WTC11 (cell line): ENCODE results near the gene LECT2. TPM values are rescaled to one million over a fixed set of nuclear protein-coding genes. Genes with fewer than 3 reads are reported as not detected.

Source experiments
- ATAC-seq: fragments of 200-7000 bp; cut with Tn5 transposase; 2 replicates; pipeline ENCODE4 v1.10.0; 2021; ENCODE audit warnings: mild to moderate bottlenecking, moderate library complexity
- CTCF ChIA-PET: fragments of 300-600 bp; sonication (Branson Sonifier 250); formaldehyde crosslinking; loops from one replicate; lab custom pipeline; 2021; ENCODE audit warnings: antibody characterized with exemption; lab: Charles Lee
- POLR2A ChIA-PET: fragments of 350-600 bp; sonication (Branson Sonifier 250); formaldehyde crosslinking; loops from one replicate; lab custom pipeline; 2021; ENCODE audit warnings: antibody characterized with exemption; lab: Charles Lee
- DNase-seq: peaks from one replicate; pipeline ENCODE4 v3.0.0; 2021; ENCODE audit warnings: low spot score
- H3K27ac Mint-ChIP-seq: 2 replicates; pipeline ENCODE4 v1.8.0; 2021; ENCODE audit warnings: mixed read lengths
- H3K27me3 Mint-ChIP-seq: 2 replicates; pipeline ENCODE4 v1.8.0; 2021; ENCODE audit warnings: low read depth, mild to moderate bottlenecking, moderate library complexity, mixed read lengths
- H3K36me3 Mint-ChIP-seq: 2 replicates; pipeline ENCODE4 v1.8.0; 2021; ENCODE audit warnings: mixed read lengths
- H3K4me1 Mint-ChIP-seq: 2 replicates; pipeline ENCODE4 v1.8.0; 2022; ENCODE audit warnings: mixed read lengths
- H3K4me3 Mint-ChIP-seq: 2 replicates; pipeline ENCODE4 v1.8.0; 2021; ENCODE audit warnings: mild to moderate bottlenecking, moderate library complexity, mixed read lengths
- H3K9me3 Mint-ChIP-seq: 2 replicates; pipeline ENCODE4 v1.8.0; 2021; ENCODE audit warnings: mixed read lengths
- ATF1 ChIP-seq: sonication (generic); formaldehyde crosslinking; IDR thresholded peaks from 2 replicates; pipeline ENCODE4 v1.8.1; 2023; ENCODE audit warnings: mild to moderate bottlenecking, moderate library complexity, missing genetic modification reagents
- E2F4 ChIP-seq: sonication (generic); formaldehyde crosslinking; IDR thresholded peaks from 2 replicates; pipeline ENCODE4 v1.8.1; 2022; ENCODE audit warnings: low read depth, mild to moderate bottlenecking, moderate library complexity, missing genetic modification reagents, borderline replicate concordance
- IRF2 ChIP-seq: sonication (generic); formaldehyde crosslinking; IDR thresholded peaks from 2 replicates; pipeline ENCODE4 v1.8.0; 2022; ENCODE audit warnings: low read depth, missing genetic modification reagents, borderline replicate concordance
- JAZF1 ChIP-seq: fragments of 250-450 bp; sonication (Bioruptor Pico); IDR thresholded peaks from 2 replicates; pipeline ENCODE4 v1.9.0; 2021; ENCODE audit warnings: moderate library complexity, mild to moderate bottlenecking, inconsistent platforms
- MLX ChIP-seq: sonication (generic); formaldehyde crosslinking; IDR thresholded peaks from 2 replicates; pipeline ENCODE4 v1.8.1; 2023; ENCODE audit warnings: mild to moderate bottlenecking, missing genetic modification reagents, moderate library complexity
- NFYB ChIP-seq: sonication (generic); formaldehyde crosslinking; conservative IDR thresholded peaks from 2 replicates; pipeline ENCODE4 v1.8.0; 2022; ENCODE audit warnings: low read depth, missing genetic modification reagents
- ZNF138 ChIP-seq: sonication (generic); formaldehyde crosslinking; conservative IDR thresholded peaks from 2 replicates; pipeline ENCODE4 v1.8.1; 2022; ENCODE audit warnings: mild to moderate bottlenecking, moderate library complexity, missing genetic modification reagents
- ZNF396 ChIP-seq: fragments of 250-450 bp; sonication (Bioruptor Pico); IDR thresholded peaks from 2 replicates; pipeline ENCODE4 v1.8.0; 2021; ENCODE audit warnings: mild to moderate bottlenecking, moderate library complexity, borderline replicate concordance
- ZNF532 ChIP-seq: fragments of 250-450 bp; sonication (Bioruptor Pico); IDR thresholded peaks from 2 replicates; pipeline ENCODE4 v1.9.0; 2021; ENCODE audit warnings: mild to moderate bottlenecking, borderline replicate concordance
- total RNA-seq: library from RNA; stranded (reverse); gene quantifications from 3 replicates; pipeline ENCODE4 v1.2.3, GENCODE V29; 2021
- TF ChIP-seq, protein P1 (sequence below): fragments of 200-600 bp; IDR thresholded peaks from 2 replicates; pipeline ENCODE4 v1.8.0; 2022; ENCODE audit warnings: antibody characterized with exemption

LECT2 gene
- total RNA-seq, 1 experiment from 2014 or later: not detected

DNA sequence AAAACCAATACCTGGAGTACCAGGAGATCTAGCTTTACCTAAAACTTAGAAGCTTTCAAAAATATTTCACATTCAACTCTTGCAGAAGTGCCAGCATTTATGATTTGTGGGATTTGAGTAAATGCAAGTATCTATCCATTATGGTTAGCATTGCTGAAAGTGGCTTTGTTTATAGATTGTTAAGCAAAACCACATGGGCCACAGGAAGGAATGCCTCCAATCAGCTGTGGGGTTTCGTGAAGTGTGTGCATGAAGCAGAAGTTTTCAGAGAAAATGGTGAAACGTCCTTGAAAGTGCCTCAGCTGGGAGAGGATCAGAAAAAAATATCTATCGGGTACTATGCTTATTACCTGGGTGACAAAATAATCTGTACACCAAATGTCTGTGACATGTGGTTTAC, 4.2 kb downstream of the LECT2 start:
- H3K4me3 Mint-ChIP-seq: no peak overlapping the region
- no peak for TF ChIP-seq JAZF1 (CRISPR knock-in tag)
- no peak for TF ChIP-seq NFYB
- no peak for DNase-seq
- no peaks in the 10 kb centered on the region for H3K9me3 Mint-ChIP-seq
- no peaks in the 10 kb centered on the region for H3K36me3 Mint-ChIP-seq
- no peak overlapping the region for H3K27ac Mint-ChIP-seq
- ChIA-PET POLR2A (no interaction called here), CTCF (interaction anchor here (1.3 to 1.5 kb wide), 3 partner anchors 27 to 278 kb away, joined by 3 to 5 read pairs (median 4); no protein-coding TSS in a partner anchor)
- peaks cover 13% of the 10 kb centered on the region; the same call in 1 of the 2 replicates for H3K27me3 Mint-ChIP-seq
- ATAC-seq: no peak
- H3K4me1 Mint-ChIP-seq: no peaks in the 10 kb centered on the region

- CTCF ChIA-PET: interaction anchor here (0.7 to 1.9 kb wide), 10 partner anchors 11 to 282 kb away, joined by 3 to 7 read pairs (median 4); no protein-coding TSS in a partner anchor
These were observed 9.7 kb downstream of the LECT2 start for GRCh38 chr5:135944967-135945560.

DNA sequence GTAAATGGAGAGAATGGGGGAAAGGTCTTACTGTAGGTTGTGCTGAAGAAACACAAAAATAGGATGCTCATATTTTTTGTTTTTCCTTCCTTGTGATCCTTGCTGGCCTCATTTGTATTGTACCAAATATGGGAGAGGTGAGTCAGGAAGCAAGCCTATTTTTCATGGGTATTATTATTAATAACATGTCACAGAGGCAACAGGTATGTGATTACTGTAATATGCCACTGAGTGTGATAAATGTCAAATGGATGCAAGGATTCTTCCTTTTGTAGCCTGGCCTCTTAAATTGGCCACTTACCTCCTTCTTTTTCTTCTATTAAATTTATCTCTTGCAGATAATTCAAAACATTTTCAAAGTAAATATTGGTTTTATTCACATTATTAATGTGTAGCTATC, 10.2 kb downstream of the LECT2 start:
- H3K9me3 Mint-ChIP-seq: no peaks in the 10 kb centered on the region
- H3K27me3 Mint-ChIP-seq: no peaks in the 10 kb centered on the region
- peaks cover 5% of the 10 kb centered on the region for H3K4me1 Mint-ChIP-seq
- ATAC-seq (no peak), DNase-seq (no peak)
- ChIA-PET POLR2A (no interaction called here), CTCF (interaction anchor here (1.0 to 1.9 kb wide), 8 partner anchors 12 to 283 kb away, joined by 3 to 7 read pairs (median 4); no protein-coding TSS in a partner anchor)
- no peak for TF ChIP-seq IRF2 (CRISPR knock-in tag)
- TF ChIP-seq ATF1 (CRISPR knock-in tag): no peak
- TF ChIP-seq ZNF532 (CRISPR knock-in tag): no peak
- TF ChIP-seq E2F4 (CRISPR knock-in tag): no peak
- no peak for TF ChIP-seq ZNF138 (CRISPR knock-in tag)
- TF ChIP-seq ZNF396 (CRISPR knock-in tag): no peak
- TF ChIP-seq MLX (CRISPR knock-in tag): no peak
- TF ChIP-seq NFYB: no peak
- H3K27ac Mint-ChIP-seq: no peak overlapping the region
- no peak overlapping the region for H3K4me3 Mint-ChIP-seq
- no peaks in the 10 kb centered on the region for H3K36me3 Mint-ChIP-seq

More at GRCh38 chr5:135944967-135945560, 9.7 kb downstream of the LECT2 start:
- DNase-seq (peak; percentile 37), ATAC-seq (peak; percentile 58)
- Mint-ChIP-seq H3K27ac (no peak overlapping the region), H3K27me3 (no peaks in the 10 kb centered on the region), H3K4me1 (peaks cover 5% of the 10 kb centered on the region), H3K36me3 (no peaks in the 10 kb centered on the region), H3K9me3 (no peaks in the 10 kb centered on the region), H3K4me3 (no peak overlapping the region)
- TF ChIP-seq, protein P1, sequence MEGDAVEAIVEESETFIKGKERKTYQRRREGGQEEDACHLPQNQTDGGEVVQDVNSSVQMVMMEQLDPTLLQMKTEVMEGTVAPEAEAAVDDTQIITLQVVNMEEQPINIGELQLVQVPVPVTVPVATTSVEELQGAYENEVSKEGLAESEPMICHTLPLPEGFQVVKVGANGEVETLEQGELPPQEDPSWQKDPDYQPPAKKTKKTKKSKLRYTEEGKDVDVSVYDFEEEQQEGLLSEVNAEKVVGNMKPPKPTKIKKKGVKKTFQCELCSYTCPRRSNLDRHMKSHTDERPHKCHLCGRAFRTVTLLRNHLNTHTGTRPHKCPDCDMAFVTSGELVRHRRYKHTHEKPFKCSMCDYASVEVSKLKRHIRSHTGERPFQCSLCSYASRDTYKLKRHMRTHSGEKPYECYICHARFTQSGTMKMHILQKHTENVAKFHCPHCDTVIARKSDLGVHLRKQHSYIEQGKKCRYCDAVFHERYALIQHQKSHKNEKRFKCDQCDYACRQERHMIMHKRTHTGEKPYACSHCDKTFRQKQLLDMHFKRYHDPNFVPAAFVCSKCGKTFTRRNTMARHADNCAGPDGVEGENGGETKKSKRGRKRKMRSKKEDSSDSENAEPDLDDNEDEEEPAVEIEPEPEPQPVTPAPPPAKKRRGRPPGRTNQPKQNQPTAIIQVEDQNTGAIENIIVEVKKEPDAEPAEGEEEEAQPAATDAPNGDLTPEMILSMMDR: peak; percentile 74
- TF ChIP-seq ATF1 (CRISPR knock-in tag): no peak
- POLR2A ChIA-PET: no interaction called here
